B cell (primary cell): ENCODE measurements around the gene SLK. TPM values are rescaled to one million over a fixed set of nuclear protein-coding genes. Genes with fewer than 3 reads are reported as not detected.

Experiments
- ATAC-seq: fragments of 200-7000 bp; cut with Tn5 transposase; one replicate; pipeline ENCODE4 v1.10.0; 2021; ENCODE audit warnings: low read depth, mild to moderate bottlenecking, moderate number of reproducible peaks, moderate library complexity
- CTCF ChIA-PET: fragments of 350-600 bp; sonication (Branson Sonifier 250); formaldehyde crosslinking; loops from one replicate; lab custom pipeline; 2021; ENCODE audit warnings: antibody characterized with exemption, inconsistent platforms; lab: Charles Lee
- POLR2A ChIA-PET: fragments of 350-600 bp; sonication (Branson Sonifier 250); formaldehyde crosslinking; loops from one replicate; lab custom pipeline; 2021; ENCODE audit warnings: antibody characterized with exemption; lab: Charles Lee
- DNase-seq: peaks from one replicate; pipeline ENCODE4 v3.0.0; 2013
- H2AFZ ChIP-seq: 2 replicates; pipeline ENCODE4 v1.6.1; 2012; ENCODE audit warnings: mild to moderate bottlenecking, low read depth, low read length; ENCODE audit not compliant: insufficient read depth, poor library complexity, severe bottlenecking
- H3K27ac ChIP-seq, 2 donors: 1 replicate in 1 of 2; 2 replicates in 1 of 2; pipeline ENCODE4 v1.5.1; 2012 to 2013; ENCODE audit warnings: low read length in 2 of 2, mild to moderate bottlenecking in 2 of 2, moderate library complexity in 1 of 2
- H3K27me3 ChIP-seq, 4 experiments: fragments of 200-600 bp in 1 of 4; sonication (generic) in 1 of 4; replicated peaks in 1 of 4; 1 replicate in 2 of 4; 2 replicates in 2 of 4; pipeline versions ENCODE4 v1.6.1 to v1.7.0; 2013 to 2016; ENCODE audit warnings: low read length in 3 of 4, mild to moderate bottlenecking in 2 of 4, mixed read lengths in 1 of 4, moderate library complexity in 1 of 4; ENCODE audit not compliant: insufficient read depth in 4 of 4, control insufficient read depth in 3 of 4; ENCODE audit errors: control extremely low read depth in 1 of 4
- H3K36me3 ChIP-seq, 2 experiments: replicated peaks in 1 of 2; 1 replicate in 1 of 2; 2 replicates in 1 of 2; pipeline versions ENCODE4 v1.6.1 to v1.7.1; 2013; ENCODE audit warnings: low read length in 1 of 2; ENCODE audit not compliant: insufficient read depth in 2 of 2, control insufficient read depth in 1 of 2; ENCODE audit errors: control extremely low read depth in 1 of 2, extremely low read depth in 1 of 2
- H3K4me1 ChIP-seq, 2 donors: fragments of 200-600 bp in 1 of 2; sonication (generic) in 1 of 2; 1 replicate in 1 of 2; 2 replicates in 1 of 2; pipeline versions ENCODE4 v1.5.1 to v1.6.1; 2013 to 2017; ENCODE audit warnings: low read length in 2 of 2; ENCODE audit not compliant: control insufficient read depth in 2 of 2, insufficient read depth in 2 of 2
- H3K4me2 ChIP-seq: replicated peaks from 2 replicates; pipeline ENCODE3; 2012; ENCODE audit warnings: mild to moderate bottlenecking, low read depth, low read length; ENCODE audit not compliant: poor library complexity, severe bottlenecking
- H3K4me3 ChIP-seq, 5 experiments: fragments of 200-600 bp in 1 of 5; sonication (generic) in 1 of 5; 1 replicate in 3 of 5; 2 replicates in 2 of 5; pipeline versions ENCODE4 v1.5.1 to v1.7.0; 2011 to 2016; ENCODE audit warnings: low read length in 4 of 5, mild to moderate bottlenecking in 4 of 5, low read depth in 2 of 5, control low read depth in 1 of 5, moderate library complexity in 1 of 5; ENCODE audit not compliant: insufficient read depth in 1 of 5; ENCODE audit errors: control extremely low read depth in 1 of 5, extremely low read depth in 1 of 5
- H3K79me2 ChIP-seq: fragments of 200-600 bp; sonication (generic); one replicate; pipeline ENCODE4 v1.6.0; 2016; ENCODE audit warnings: low read length; ENCODE audit not compliant: control insufficient read depth, insufficient read depth
- H3K9ac ChIP-seq: fragments of 200-600 bp; sonication (generic); 2 replicates; pipeline ENCODE4 v1.6.1; 2017; ENCODE audit warnings: mild to moderate bottlenecking, low read length, moderate library complexity
- H3K9me3 ChIP-seq, 3 donors: one replicate each; pipeline versions ENCODE4 v1.6.1 to v1.7.1; 2013; ENCODE audit warnings: low read length in 2 of 3; ENCODE audit not compliant: control insufficient read depth in 2 of 3, insufficient read depth in 1 of 3; ENCODE audit errors: control extremely low read depth in 1 of 3
- H4K20me1 ChIP-seq: 2 replicates; pipeline ENCODE4 v1.6.0; 2012; ENCODE audit warnings: mild to moderate bottlenecking, low read length; ENCODE audit not compliant: insufficient read depth, control insufficient read depth, poor library complexity, severe bottlenecking
- H3K27ac Mint-ChIP-seq: one replicate; pipeline ENCODE4 v1.8.0; 2021; ENCODE audit warnings: mixed read lengths
- H3K27me3 Mint-ChIP-seq: one replicate; pipeline ENCODE4 v1.8.0; 2021; ENCODE audit warnings: mixed read lengths
- H3K4me1 Mint-ChIP-seq: one replicate; pipeline ENCODE4 v1.8.0; 2021; ENCODE audit warnings: mixed read lengths
- H3K4me3 Mint-ChIP-seq: one replicate; pipeline ENCODE4 v1.8.0; 2021; ENCODE audit warnings: mixed read lengths
- H3K9me3 Mint-ChIP-seq: one replicate; pipeline ENCODE4 v1.8.0; 2022; ENCODE audit warnings: mixed read lengths; ENCODE audit not compliant: insufficient read depth
- CTCF ChIP-seq: fragments of 200-600 bp; IDR thresholded peaks from one replicate; pipeline ENCODE4 v1.8.0; 2022; ENCODE audit warnings: antibody characterized with exemption, mild to moderate bottlenecking
- EZH2 ChIP-seq: IDR thresholded peaks from 2 replicates; pipeline ENCODE4 v1.6.1; 2012; ENCODE audit warnings: borderline replicate concordance, low read depth, mild to moderate bottlenecking, moderate library complexity, low read length; ENCODE audit not compliant: insufficient read depth, poor library complexity, severe bottlenecking
- WGBS: methylation state at CpG from one replicate; pipeline ENCODE4 v1.1.5; 2013; ENCODE audit warnings: missing lambda C conversion rate; ENCODE audit not compliant: insufficient coverage; 5-methylcytosine and 5-hydroxymethylcytosine counted together
- intact Hi-C: fragments of 100-400 bp; cut with micrococcal nuclease; formaldehyde crosslinking; loops from one replicate; pipeline ENCODE4 v1.10.0; 2022
- polyA plus RNA-seq: library from polyadenylated mRNA; depleted of rRNA; stranded (reverse); fragments of >200 nt; gene quantifications from 2 replicates; pipeline ENCODE4 v1.2.3, GENCODE V29; 2012
- total RNA-seq, 2 donors: library from RNA; stranded (reverse); fragments of 120-200 nt in 1 of 2; gene quantifications; 1 replicate in 1 of 2; 2 replicates in 1 of 2; pipeline versions ENCODE4 v1.2.3 to v1.2.4, GENCODE V29; 2013 to 2022

The SLK gene
- total and polyA plus RNA-seq, 2 donors (not counting 1 experiment from before 2014, with no cell fraction given) = 2.9 to 24.5 TPM

- H3K4me1 ChIP-seq = no peaks in the 10 kb centered on the region
- DNase-seq (no peak), ATAC-seq (no peak)
- TF ChIP-seq EZH2 = no peak
- TF ChIP-seq CTCF = no peak
- ChIA-PET CTCF (no interaction called here), POLR2A (no interaction called here)
- H4K20me1 ChIP-seq = no peaks in the 10 kb centered on the region
- H3K27me3 ChIP-seq = no peaks in the 10 kb centered on the region
- H3K27ac Mint-ChIP-seq = no peak overlapping the region
- no peak overlapping the region for H3K27ac ChIP-seq
- H3K4me3 ChIP-seq = no peak overlapping the region
- 86% methylated on average over 4 of the region's 4 CpGs for WGBS
- no peak overlapping the region for H2AFZ ChIP-seq
- no peaks in the 10 kb centered on the region for H3K4me1 Mint-ChIP-seq
- no peak overlapping the region for H3K9ac ChIP-seq
- no peaks in the 10 kb centered on the region for H3K27me3 Mint-ChIP-seq
- intact Hi-C loops = no loop called here
- H3K9me3 Mint-ChIP-seq = no peaks in the 10 kb centered on the region
- H3K4me2 ChIP-seq = no peak overlapping the region
- no peaks in the 10 kb centered on the region for H3K9me3 ChIP-seq
- H3K4me3 Mint-ChIP-seq = no peak overlapping the region
- H3K79me2 ChIP-seq = no peaks in the 10 kb centered on the region
- no peaks in the 10 kb centered on the region for H3K36me3 ChIP-seq
Observed at GRCh38 chr10:103933557-103934121, 33.3 kb upstream of the SLK start.

- Mint-ChIP-seq H3K27me3 (no peaks in the 10 kb centered on the region), H3K4me1 (no peaks in the 10 kb centered on the region), H3K27ac (no peak overlapping the region), H3K9me3 (no peaks in the 10 kb centered on the region), H3K4me3 (no peak overlapping the region)
- no peak overlapping the region for H3K4me3 ChIP-seq
- no peak overlapping the region for H3K4me2 ChIP-seq
- H3K4me1 ChIP-seq = no peaks in the 10 kb centered on the region
- DNase-seq (no peak), ATAC-seq (no peak)
- TF ChIP-seq EZH2 (no peak), CTCF (no peak)
- intact Hi-C loops = no loop called here
- H3K9ac ChIP-seq = no peak overlapping the region
- 97% methylated on average over 5 of the region's 6 CpGs for WGBS
- H3K27me3 ChIP-seq = no peaks in the 10 kb centered on the region
- ChIA-PET POLR2A (no interaction called here), CTCF (no interaction called here)
- H4K20me1 ChIP-seq = no peaks in the 10 kb centered on the region
- no peaks in the 10 kb centered on the region for H3K79me2 ChIP-seq
- no peak overlapping the region for H3K27ac ChIP-seq
- H2AFZ ChIP-seq = no peak overlapping the region
- H3K9me3 ChIP-seq = no peaks in the 10 kb centered on the region
- no peaks in the 10 kb centered on the region for H3K36me3 ChIP-seq
Observed at GRCh38 chr10:103934308-103934707, 32.6 kb upstream of the SLK start.
